Neutrophil (primary cell): ENCODE data around the gene OR5H14.

Experiments
- H3K27ac ChIP-seq: fragments of 200-600 bp; sonication (generic); 2 replicates; pipeline ENCODE4 v1.5.1; 2016; ENCODE audit warnings: mild to moderate bottlenecking, moderate library complexity
- H3K27me3 ChIP-seq: fragments of 200-600 bp; sonication (generic); 2 replicates; pipeline ENCODE4 v1.6.0; 2016; ENCODE audit warnings: mild to moderate bottlenecking
- H3K36me3 ChIP-seq: fragments of 200-600 bp; sonication (generic); 2 replicates; pipeline ENCODE4 v1.5.1; 2017
- H3K4me1 ChIP-seq, 2 experiments: fragments of 200-600 bp in 1 of 2; sonication (generic) in 1 of 2; 1 replicate in 1 of 2; 2 replicates in 1 of 2; pipeline versions ENCODE4 v1.5.1 to v1.6.1; 2013 to 2016; ENCODE audit warnings: low read depth in 1 of 2, low read length in 1 of 2, mild to moderate bottlenecking in 1 of 2, moderate library complexity in 1 of 2; ENCODE audit not compliant: control insufficient read depth in 1 of 2, insufficient read depth in 1 of 2
- H3K4me3 ChIP-seq, 2 experiments: fragments of 200-600 bp in 1 of 2; sonication (generic) in 1 of 2; 1 replicate in 1 of 2; 2 replicates in 1 of 2; pipeline ENCODE4 v1.5.1; 2013 to 2016; ENCODE audit warnings: low read depth in 1 of 2, low read length in 1 of 2, mild to moderate bottlenecking in 1 of 2, moderate library complexity in 1 of 2
- H3K9me3 ChIP-seq: fragments of 200-600 bp; sonication (generic); 2 replicates; pipeline ENCODE4 v1.5.1; 2016
- CTCF ChIP-seq: fragments of 200-600 bp; sonication (generic); IDR thresholded peaks from 2 replicates; pipeline ENCODE4 v1.5.1; 2016; ENCODE audit warnings: antibody characterized with exemption

The OR5H14 gene

GRCh38 chr3:98147179-98147578 is at the start of gene OR5H14:
TSS of gene OR5H14 (plus strand) at chr3:98147479. CDS start at chr3:98149386, 1,907 bp downstream.
- Histone ChIP-seq H3K27me3 (no peaks in the 10 kb centered on the region), H3K9me3 (no peaks in the 10 kb centered on the region), H3K27ac (no peak within 1 kb of the TSS), H3K4me3 (no peak within 1 kb of the TSS), H3K4me1 (no peaks in the 10 kb centered on the region), H3K36me3 (no peaks in the 10 kb centered on the region)
- TF ChIP-seq CTCF = no peak

GRCh38 chr3:98099848-98100247 is 47.4 kb upstream of the OR5H14 start:
- no peak for TF ChIP-seq CTCF
- no peak overlapping the region for H3K4me3 ChIP-seq
- H3K4me1 ChIP-seq = no peaks in the 10 kb centered on the region
- no peaks in the 10 kb centered on the region for H3K27me3 ChIP-seq
- H3K9me3 ChIP-seq = no peaks in the 10 kb centered on the region
- H3K36me3 ChIP-seq = no peaks in the 10 kb centered on the region
- H3K27ac ChIP-seq = no peak overlapping the region

DNA sequence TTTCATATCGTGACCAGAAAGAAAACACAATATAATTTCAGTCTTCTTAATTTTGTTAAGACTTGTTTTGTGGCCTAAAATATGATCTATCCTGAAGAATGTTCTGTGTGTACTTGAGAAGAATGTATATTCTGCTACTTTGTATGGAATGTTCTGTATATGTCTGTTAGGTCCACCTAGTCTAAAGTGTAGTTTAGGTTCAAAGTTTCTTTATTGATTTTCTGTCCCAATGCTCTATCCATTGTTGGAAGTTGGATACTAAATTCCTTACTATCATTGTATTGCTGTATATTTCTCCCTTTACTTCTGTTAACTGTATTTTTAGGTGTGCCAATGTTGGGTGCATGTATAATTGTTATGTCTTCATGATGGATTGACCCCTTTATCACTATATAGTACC is 39.1 kb upstream of the OR5H14 start:
- no peak for TF ChIP-seq CTCF
- Histone ChIP-seq H3K36me3 (no peaks in the 10 kb centered on the region), H3K9me3 (peaks cover 3% of the 10 kb centered on the region), H3K4me1 (no peaks in the 10 kb centered on the region), H3K27me3 (no peaks in the 10 kb centered on the region), H3K4me3 (no peak overlapping the region), H3K27ac (no peak overlapping the region)

GRCh38 chr3:98109807-98110549 is 37.3 kb upstream of the OR5H14 start:
- Histone ChIP-seq H3K36me3 (no peaks in the 10 kb centered on the region), H3K27ac (no peak overlapping the region), H3K4me3 (no peak overlapping the region), H3K4me1 (no peaks in the 10 kb centered on the region), H3K27me3 (no peaks in the 10 kb centered on the region), H3K9me3 (peaks cover 3% of the 10 kb centered on the region)
- TF ChIP-seq CTCF = no peak

- no peak for TF ChIP-seq CTCF
- Histone ChIP-seq H3K9me3 (peaks cover 3% of the 10 kb centered on the region), H3K4me3 (no peak overlapping the region)
Observed at GRCh38 chr3:98110550-98110908, 36.8 kb upstream of the OR5H14 start.

More at GRCh38 chr3:98110550-98110908, 36.8 kb upstream of the OR5H14 start:
- Histone ChIP-seq H3K36me3 (no peaks in the 10 kb centered on the region), H3K4me1 (no peaks in the 10 kb centered on the region), H3K27ac (no peak overlapping the region), H3K27me3 (no peaks in the 10 kb centered on the region)
